HG03460 (cell line): ENCODE measurements around the gene PTCH2.

Source experiments
- ATAC-seq: cut with Tn5 transposase; IDR thresholded peaks from one replicate; pipeline ENCODE4 v1.9.1; 2021; ENCODE audit not compliant: unreplicated experiment

The PTCH2 gene

GRCh38 chr1:44780583-44781121 lies 62.4 kb downstream of the PTCH2 start:
- ATAC-seq, result no peak

DNA sequence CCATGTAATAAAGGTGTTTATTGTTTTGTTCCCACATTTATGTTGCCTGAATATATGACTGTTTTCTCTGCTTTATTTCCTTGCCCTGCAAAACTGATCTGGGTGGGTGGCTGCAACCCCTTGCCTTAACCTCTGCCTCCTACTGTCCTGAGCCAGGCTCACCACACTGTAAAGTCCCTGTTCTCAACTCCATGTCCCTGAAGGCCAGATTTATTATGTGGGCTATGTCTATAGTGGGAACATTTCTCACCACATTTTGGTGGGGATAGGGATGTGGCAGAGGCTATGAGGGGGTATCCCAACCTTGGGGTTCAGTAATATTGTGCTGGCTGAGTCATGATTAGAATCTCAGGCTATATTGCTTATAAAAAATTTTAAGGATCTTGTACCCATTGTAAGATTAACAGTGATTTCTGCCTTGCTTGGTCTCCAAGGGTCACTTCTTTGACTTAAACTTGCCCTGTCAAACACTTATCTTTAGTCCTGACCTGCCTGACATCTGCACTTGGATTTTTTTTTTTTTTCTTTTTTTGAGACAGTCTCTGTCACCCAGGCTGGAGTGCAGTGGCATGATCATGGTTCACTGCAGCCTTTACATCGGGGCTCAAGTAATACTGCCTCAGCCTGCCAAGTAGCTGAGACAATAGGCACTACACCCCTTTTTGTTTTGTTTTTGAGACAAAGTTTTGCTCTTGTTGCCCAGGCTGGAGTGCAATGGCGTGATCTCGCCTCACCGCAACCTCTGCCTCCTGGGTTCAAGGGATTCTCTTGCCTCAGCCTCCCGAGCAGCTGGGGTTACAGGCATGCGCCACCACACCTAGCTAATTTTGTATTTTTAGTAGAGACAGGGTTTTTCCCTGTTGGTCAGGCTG lies 64.1 kb downstream of the PTCH2 start:
- no peak for ATAC-seq

- no peak for ATAC-seq
Measured at GRCh38 chr1:44777969-44778635, 65.0 kb downstream of the PTCH2 start.

- ATAC-seq, result no peak
Measured at GRCh38 chr1:44777547-44777946, 65.5 kb downstream of the PTCH2 start.

- ATAC-seq, result no peak
Measured at GRCh38 chr1:44776730-44777068, 66.4 kb downstream of the PTCH2 start.

DNA sequence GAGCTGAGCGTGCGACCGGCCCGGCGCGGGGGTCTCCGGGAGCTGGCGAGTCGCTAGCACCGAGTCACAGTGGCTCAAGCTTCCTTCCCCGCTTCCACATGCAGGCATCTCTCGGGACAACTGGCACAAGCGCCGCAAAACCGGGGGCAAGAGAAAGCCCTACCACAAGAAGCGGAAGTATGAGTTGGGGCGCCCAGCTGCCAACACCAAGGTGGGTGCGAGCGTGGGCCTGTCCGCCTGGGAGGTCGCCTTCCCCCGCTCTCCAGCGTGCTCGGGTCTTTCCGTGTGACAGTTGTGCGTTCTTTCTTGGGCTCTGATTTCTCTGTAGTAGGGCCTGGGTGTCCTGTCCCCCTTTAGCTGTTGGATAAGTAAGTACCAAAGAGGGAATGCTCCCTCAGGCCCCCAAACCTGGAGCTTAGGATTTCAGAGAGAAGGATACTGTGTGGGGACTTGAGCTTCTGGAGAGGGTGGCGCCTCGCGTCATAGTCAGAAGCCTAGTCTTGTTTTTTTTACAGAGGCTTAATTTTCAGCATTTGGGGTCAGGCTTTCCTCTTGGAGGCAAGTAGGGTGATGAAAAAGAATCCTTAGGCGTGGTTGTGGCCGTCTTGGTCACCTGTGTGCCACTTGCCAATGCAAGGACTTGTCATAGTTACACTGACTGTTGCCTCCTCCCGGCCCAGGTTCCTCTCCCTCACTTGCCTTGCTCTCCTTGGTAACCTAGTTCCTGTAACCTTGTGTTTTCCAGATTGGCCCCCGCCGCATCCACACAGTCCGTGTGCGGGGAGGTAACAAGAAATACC lies 66.9 kb downstream of the PTCH2 start:
- ATAC-seq, result peak; percentile 12

DNA sequence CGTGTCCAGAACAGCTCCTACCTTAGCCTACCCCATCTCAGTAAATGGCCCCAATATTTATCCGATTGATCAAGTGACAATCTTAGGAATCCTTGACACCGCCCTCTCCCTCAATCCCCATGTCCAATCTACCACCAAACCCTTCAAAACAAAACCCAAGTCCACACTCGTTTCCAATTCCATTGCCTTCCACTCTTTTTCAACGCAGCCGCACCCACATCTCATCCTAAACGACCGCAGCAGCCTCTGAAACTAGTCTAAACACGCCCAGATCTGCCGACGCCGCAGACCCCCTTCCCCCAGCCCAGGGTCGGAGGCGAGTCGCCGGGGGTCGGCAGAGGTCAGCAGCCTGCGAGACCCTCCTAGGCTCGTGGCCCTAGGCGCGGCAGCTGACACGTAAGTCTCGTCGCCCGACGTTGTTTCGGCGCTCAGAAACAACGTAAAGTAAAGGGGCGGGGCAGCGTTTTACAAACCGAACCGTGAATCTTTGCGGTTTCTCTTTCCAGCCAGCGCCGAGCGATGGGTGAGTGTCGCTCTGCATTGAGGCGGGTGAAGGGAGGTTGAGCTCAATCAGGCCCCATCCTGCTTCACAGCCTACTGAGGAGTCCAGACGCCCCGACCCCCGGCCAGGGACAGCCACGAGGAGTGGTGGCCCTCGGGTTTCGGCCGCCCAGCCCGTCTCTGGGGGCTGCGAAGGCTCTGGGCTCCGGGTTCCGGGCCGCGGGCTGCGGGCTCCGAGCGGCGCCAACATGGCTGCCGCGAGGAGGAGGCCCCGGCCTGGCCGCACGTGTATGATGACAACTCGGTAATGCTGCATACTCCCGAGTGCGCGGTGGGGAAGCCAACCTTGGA lies 67.7 kb downstream of the PTCH2 start, which contains the start of gene RPS8:
Gene RPS8, plus strand, starts transcription at position 463 of the 852 bp plus-strand sequence. Its CDS starts 57 bp downstream, at position 520.
- ATAC-seq, result peak; percentile 74
